HepG2 (cell line): ENCODE data around the gene TMEM214. TPM values are rescaled to one million over a fixed set of nuclear protein-coding genes. Genes with fewer than 3 reads are reported as not detected.
A peak's percentile ranks its signal among the peaks of the same experiment; 100 is the strongest.

Experiments
- ATRX ChIP-seq: sonication (generic); formaldehyde crosslinking; IDR thresholded peaks from 2 replicates; pipeline ENCODE4 v1.4.0; 2020; ENCODE audit warnings: missing genetic modification reagents, borderline replicate concordance
- MED8 ChIP-seq: sonication (generic); formaldehyde crosslinking; IDR thresholded peaks from 2 replicates; pipeline ENCODE4 v1.8.1; 2023; ENCODE audit warnings: mild to moderate bottlenecking, missing genetic modification reagents; ENCODE audit not compliant: insufficient replicate concordance
- ZNF121 ChIP-seq: sonication (generic); formaldehyde crosslinking; IDR thresholded peaks from 2 replicates; pipeline ENCODE4 v1.5.0; 2020; ENCODE audit warnings: mild to moderate bottlenecking, missing genetic modification reagents
- ZNF160 ChIP-seq: sonication (generic); formaldehyde crosslinking; IDR thresholded peaks from 2 replicates; pipeline ENCODE4 v1.8.0; 2022; ENCODE audit warnings: mild to moderate bottlenecking, inconsistent platforms, missing genetic modification reagents
- ZNF20 ChIP-seq: sonication (generic); formaldehyde crosslinking; IDR thresholded peaks from 2 replicates; pipeline ENCODE4 v1.4.0; 2020; ENCODE audit warnings: mild to moderate bottlenecking, moderate library complexity, missing genetic modification reagents
- ZNF33B ChIP-seq: sonication (generic); formaldehyde crosslinking; IDR thresholded peaks from 2 replicates; pipeline ENCODE4 v1.5.1; 2020; ENCODE audit warnings: mild to moderate bottlenecking, missing genetic modification reagents
- ZNF383 ChIP-seq: sonication (generic); formaldehyde crosslinking; IDR thresholded peaks from 2 replicates; pipeline ENCODE4 v1.4.0; 2020; ENCODE audit warnings: missing genetic modification reagents, mild to moderate bottlenecking, borderline replicate concordance
- ZNF563 ChIP-seq: sonication (generic); formaldehyde crosslinking; IDR thresholded peaks from 2 replicates; pipeline ENCODE4 v1.8.0; 2022; ENCODE audit warnings: mild to moderate bottlenecking, moderate library complexity, missing genetic modification reagents
- ZNF616 ChIP-seq: sonication (generic); formaldehyde crosslinking; IDR thresholded peaks from 2 replicates; pipeline ENCODE4 v1.5.0; 2020; ENCODE audit warnings: low read depth, mild to moderate bottlenecking, missing genetic modification reagents
- polyA plus RNA-seq, 8 experiments: library from polyadenylated mRNA; depleted of rRNA in 3 of 8; stranded (reverse) in 7 of 8; unstranded in 1 of 8; fragments of >200 nt; fragmentation: Illumina TruSeq in 4 of 8; extraction: Trizol in 4 of 8; gene quantifications; 2 replicates each; pipeline versions ENCODE4 v1.2.1 to v1.2.3, GENCODE V29; 2011 to 2016; ENCODE audit warnings: low read depth in 4 of 8, missing spikeins in 1 of 8, mixed read lengths in 1 of 8; ENCODE audit not compliant: insufficient read depth in 1 of 8
- total RNA-seq, 5 experiments: library from RNA; depleted of rRNA; stranded (reverse); fragments of >200 nt; fragmentation: Illumina TruSeq; extraction: Trizol; gene quantifications; 2 replicates each; pipeline ENCODE4 v1.2.3, GENCODE V29; 2016; ENCODE audit warnings: low read depth in 1 of 5
- TF ChIP-seq, protein P1 (sequence below): sonication (generic); formaldehyde crosslinking; conservative IDR thresholded peaks from 2 replicates; pipeline ENCODE4 v1.8.0; 2022; ENCODE audit warnings: low read depth, missing genetic modification reagents
- TF ChIP-seq, protein P2 (sequence below): sonication (generic); formaldehyde crosslinking; IDR thresholded peaks from 2 replicates; pipeline ENCODE4 v1.5.0; 2020; ENCODE audit warnings: mild to moderate bottlenecking, missing genetic modification reagents
- TF ChIP-seq, protein P3 (sequence below): sonication (generic); formaldehyde crosslinking; IDR thresholded peaks from one replicate; pipeline ENCODE4 v1.5.1; 2020; ENCODE audit warnings: mild to moderate bottlenecking, missing genetic modification reagents; ENCODE audit errors: not compliant biosample characterization
- TF ChIP-seq, protein P4 (sequence below): sonication (generic); formaldehyde crosslinking; IDR thresholded peaks from 2 replicates; pipeline ENCODE4 v1.4.0; 2020; ENCODE audit warnings: mild to moderate bottlenecking, low read depth, missing genetic modification reagents

The TMEM214 gene
- total and polyA plus RNA-seq, 2 of the 13 experiments (the other 11 are each of a cell fraction or from before 2014, with no cell fraction given), result 58.3 to 132 TPM

DNA sequence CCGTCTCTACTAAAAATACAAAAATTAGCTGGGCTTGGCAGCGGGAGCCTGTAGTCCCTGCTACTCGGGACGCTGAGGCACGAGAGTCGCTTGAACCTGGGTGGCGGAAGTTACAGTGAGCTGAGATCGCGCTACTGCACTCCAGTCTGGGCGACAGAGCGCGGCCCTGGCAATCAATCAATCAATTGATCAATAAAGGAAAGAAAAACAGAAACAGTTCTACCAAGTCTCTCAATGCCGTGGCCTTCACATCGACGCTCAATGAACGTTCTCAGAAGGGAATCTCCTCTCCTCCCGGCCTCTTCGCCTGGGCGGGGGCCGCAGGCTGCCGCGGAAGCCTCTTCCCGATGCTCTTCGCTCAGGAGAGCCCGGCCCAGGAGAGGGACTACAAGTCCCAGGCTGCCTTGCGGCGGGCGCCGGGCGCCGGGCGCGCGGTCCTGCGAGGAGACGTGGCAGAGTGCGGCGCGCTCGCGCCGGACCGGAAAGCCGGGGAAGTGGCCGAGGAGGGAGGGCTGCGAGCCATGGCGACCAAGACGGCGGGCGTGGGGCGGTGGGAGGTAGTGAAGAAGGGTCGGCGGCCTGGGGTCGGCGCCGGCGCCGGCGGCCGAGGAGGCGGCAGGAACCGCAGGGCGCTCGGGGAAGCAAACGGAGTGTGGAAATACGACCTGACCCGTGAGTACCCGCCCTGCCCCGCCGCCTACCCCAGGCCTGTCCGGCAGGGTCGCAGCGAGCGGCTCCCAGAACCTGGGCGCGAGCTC, at the start of gene TMEM214 (continued):
- TF ChIP-seq ZNF121 (CRISPR knock-in tag), result peak; percentile 46; the same call in 1 of the 2 replicates
- TF ChIP-seq, protein P1, sequence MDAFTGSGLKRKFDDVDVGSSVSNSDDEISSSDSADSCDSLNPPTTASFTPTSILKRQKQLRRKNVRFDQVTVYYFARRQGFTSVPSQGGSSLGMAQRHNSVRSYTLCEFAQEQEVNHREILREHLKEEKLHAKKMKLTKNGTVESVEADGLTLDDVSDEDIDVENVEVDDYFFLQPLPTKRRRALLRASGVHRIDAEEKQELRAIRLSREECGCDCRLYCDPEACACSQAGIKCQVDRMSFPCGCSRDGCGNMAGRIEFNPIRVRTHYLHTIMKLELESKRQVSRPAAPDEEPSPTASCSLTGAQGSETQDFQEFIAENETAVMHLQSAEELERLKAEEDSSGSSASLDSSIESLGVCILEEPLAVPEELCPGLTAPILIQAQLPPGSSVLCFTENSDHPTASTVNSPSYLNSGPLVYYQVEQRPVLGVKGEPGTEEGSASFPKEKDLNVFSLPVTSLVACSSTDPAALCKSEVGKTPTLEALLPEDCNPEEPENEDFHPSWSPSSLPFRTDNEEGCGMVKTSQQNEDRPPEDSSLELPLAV, result no peak
- TF ChIP-seq ZNF616 (CRISPR knock-in tag), result no peak
- peak; percentile 90; the same call in 1 of the 2 replicates for TF ChIP-seq ZNF160 (CRISPR knock-in tag)
- TF ChIP-seq, protein P2, sequence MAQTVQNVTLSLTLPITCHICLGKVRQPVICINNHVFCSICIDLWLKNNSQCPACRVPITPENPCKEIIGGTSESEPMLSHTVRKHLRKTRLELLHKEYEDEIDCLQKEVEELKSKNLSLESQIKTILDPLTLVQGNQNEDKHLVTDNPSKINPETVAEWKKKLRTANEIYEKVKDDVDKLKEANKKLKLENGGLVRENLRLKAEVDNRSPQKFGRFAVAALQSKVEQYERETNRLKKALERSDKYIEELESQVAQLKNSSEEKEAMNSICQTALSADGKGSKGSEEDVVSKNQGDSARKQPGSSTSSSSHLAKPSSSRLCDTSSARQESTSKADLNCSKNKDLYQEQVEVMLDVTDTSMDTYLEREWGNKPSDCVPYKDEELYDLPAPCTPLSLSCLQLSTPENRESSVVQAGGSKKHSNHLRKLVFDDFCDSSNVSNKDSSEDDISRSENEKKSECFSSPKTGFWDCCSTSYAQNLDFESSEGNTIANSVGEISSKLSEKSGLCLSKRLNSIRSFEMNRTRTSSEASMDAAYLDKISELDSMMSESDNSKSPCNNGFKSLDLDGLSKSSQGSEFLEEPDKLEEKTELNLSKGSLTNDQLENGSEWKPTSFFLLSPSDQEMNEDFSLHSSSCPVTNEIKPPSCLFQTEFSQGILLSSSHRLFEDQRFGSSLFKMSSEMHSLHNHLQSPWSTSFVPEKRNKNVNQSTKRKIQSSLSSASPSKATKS (CRISPR knock-in tag), result peak; percentile 43; the same call in 1 of the 2 replicates
- TF ChIP-seq, protein P3, sequence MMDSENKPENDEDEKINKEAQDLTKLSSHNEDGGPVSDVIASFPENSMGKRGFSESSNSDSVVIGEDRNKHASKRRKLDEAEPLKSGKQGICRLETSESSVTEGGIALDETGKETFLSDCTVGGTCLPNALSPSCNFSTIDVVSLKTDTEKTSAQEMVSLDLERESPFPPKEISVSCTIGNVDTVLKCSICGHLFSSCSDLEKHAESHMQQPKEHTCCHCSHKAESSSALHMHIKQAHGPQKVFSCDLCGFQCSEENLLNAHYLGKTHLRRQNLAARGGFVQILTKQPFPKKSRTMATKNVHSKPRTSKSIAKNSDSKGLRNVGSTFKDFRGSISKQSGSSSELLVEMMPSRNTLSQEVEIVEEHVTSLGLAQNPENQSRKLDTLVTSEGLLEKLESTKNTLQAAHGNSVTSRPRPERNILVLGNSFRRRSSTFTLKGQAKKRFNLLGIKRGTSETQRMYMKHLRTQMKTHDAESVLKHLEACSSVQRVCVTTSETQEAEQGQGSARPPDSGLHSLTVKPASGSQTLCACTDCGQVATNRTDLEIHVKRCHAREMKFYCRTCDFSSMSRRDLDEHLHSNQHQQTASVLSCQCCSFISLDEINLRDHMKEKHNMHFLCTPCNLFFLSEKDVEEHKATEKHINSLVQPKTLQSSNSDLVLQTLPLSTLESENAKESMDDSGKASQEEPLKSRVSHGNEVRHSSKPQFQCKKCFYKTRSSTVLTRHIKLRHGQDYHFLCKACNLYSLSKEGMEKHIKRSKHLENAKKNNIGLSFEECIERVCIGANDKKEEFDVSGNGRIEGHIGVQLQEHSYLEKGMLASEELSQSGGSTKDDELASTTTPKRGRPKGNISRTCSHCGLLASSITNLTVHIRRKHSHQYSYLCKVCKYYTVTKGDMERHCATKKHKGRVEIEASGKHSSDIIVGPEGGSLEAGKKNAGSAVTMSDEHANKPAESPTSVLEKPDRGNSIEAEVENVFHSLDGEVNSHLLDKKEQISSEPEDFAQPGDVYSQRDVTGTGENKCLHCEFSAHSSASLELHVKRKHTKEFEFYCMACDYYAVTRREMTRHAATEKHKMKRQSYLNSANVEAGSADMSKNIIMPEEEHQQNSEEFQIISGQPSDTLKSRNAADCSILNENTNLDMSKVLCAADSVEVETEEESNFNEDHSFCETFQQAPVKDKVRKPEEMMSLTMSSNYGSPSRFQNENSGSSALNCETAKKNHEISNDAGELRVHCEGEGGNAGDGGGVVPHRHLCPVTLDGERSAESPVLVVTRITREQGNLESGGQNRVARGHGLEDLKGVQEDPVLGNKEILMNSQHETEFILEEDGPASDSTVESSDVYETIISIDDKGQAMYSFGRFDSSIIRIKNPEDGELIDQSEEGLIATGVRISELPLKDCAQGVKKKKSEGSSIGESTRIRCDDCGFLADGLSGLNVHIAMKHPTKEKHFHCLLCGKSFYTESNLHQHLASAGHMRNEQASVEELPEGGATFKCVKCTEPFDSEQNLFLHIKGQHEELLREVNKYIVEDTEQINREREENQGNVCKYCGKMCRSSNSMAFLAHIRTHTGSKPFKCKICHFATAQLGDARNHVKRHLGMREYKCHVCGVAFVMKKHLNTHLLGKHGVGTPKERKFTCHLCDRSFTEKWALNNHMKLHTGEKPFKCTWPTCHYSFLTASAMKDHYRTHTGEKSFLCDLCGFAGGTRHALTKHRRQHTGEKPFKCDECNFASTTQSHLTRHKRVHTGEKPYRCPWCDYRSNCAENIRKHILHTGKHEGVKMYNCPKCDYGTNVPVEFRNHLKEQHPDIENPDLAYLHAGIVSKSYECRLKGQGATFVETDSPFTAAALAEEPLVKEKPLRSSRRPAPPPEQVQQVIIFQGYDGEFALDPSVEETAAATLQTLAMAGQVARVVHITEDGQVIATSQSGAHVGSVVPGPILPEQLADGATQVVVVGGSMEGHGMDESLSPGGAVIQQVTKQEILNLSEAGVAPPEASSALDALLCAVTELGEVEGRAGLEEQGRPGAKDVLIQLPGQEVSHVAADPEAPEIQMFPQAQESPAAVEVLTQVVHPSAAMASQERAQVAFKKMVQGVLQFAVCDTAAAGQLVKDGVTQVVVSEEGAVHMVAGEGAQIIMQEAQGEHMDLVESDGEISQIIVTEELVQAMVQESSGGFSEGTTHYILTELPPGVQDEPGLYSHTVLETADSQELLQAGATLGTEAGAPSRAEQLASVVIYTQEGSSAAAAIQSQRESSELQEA (CRISPR knock-in tag), result peak; percentile 81
- TF ChIP-seq ZNF20 (CRISPR knock-in tag), result peak; percentile 49; the same call in 1 of the 2 replicates
- 0 out of 2 replicates have a peak, but pooled peaks have one; percentile 13 for TF ChIP-seq ZNF383
- TF ChIP-seq MED8 (CRISPR knock-in tag), result no peak
- peak; percentile 53; the same call in 1 of the 2 replicates for TF ChIP-seq ZNF33B (CRISPR knock-in tag)
- TF ChIP-seq, protein P4, sequence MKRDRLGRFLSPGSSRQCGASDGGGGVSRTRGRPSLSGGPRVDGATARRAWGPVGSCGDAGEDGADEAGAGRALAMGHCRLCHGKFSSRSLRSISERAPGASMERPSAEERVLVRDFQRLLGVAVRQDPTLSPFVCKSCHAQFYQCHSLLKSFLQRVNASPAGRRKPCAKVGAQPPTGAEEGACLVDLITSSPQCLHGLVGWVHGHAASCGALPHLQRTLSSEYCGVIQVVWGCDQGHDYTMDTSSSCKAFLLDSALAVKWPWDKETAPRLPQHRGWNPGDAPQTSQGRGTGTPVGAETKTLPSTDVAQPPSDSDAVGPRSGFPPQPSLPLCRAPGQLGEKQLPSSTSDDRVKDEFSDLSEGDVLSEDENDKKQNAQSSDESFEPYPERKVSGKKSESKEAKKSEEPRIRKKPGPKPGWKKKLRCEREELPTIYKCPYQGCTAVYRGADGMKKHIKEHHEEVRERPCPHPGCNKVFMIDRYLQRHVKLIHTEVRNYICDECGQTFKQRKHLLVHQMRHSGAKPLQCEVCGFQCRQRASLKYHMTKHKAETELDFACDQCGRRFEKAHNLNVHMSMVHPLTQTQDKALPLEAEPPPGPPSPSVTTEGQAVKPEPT (CRISPR knock-in tag), result peak; percentile 68; the same call in 1 of the 2 replicates
- no peak for TF ChIP-seq ATRX (CRISPR knock-in tag)
- TF ChIP-seq ZNF563, result 0 out of 2 replicates have a peak, but pooled peaks have one; percentile 58
